ENCODE data around the gene ETV2.
"Not testable (repeated sequence)": the region's sequence is repeated elsewhere in the genome, so short reads cannot be mapped to it uniquely, and the experiment has no call there.

ETV2 gene

GRCh38 chr19:35596366-35596999 lies 45.1 kb upstream of the ETV2 start:
- Histone ChIP-seq H3K4me3 (ENCODE audit: insufficient read depth, low read length, poor library complexity, severe bottlenecking) (no peak overlapping the region), H2AFZ (ENCODE audit: low read depth, low read length, severe bottlenecking) (peak overlapping the region; percentile 47), H3K27me3 (ENCODE audit: low read length) (no peaks in the 10 kb centered on the region), H3K4me2 (ENCODE audit: low read depth, low read length, poor library complexity, severe bottlenecking) (no peak overlapping the region), H3F3A (ENCODE audit: insufficient read depth) (no peaks in the 10 kb centered on the region), H3K9ac (ENCODE audit: low read length) (no peak overlapping the region), H3K27ac (ENCODE audit: low read depth, low read length) (no peak overlapping the region), H3K36me3 (ENCODE audit: low read length) (no peaks in the 10 kb centered on the region), H3K79me2 (ENCODE audit: insufficient read depth, low read length) (no peaks in the 10 kb centered on the region), H3K9me2 (replicated peaks; ENCODE audit: insufficient read depth, low read length) (no peaks in the 10 kb centered on the region), H3K9me3 (ENCODE audit: insufficient read depth, low read length) (no peaks in the 10 kb centered on the region), H4K20me1 (ENCODE audit: low read depth, low read length) (no peaks in the 10 kb centered on the region)
- TF ChIP-seq, protein P1, sequence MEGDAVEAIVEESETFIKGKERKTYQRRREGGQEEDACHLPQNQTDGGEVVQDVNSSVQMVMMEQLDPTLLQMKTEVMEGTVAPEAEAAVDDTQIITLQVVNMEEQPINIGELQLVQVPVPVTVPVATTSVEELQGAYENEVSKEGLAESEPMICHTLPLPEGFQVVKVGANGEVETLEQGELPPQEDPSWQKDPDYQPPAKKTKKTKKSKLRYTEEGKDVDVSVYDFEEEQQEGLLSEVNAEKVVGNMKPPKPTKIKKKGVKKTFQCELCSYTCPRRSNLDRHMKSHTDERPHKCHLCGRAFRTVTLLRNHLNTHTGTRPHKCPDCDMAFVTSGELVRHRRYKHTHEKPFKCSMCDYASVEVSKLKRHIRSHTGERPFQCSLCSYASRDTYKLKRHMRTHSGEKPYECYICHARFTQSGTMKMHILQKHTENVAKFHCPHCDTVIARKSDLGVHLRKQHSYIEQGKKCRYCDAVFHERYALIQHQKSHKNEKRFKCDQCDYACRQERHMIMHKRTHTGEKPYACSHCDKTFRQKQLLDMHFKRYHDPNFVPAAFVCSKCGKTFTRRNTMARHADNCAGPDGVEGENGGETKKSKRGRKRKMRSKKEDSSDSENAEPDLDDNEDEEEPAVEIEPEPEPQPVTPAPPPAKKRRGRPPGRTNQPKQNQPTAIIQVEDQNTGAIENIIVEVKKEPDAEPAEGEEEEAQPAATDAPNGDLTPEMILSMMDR (IDR thresholded peaks at IDR 0.05; ENCODE audit: insufficient read depth, low read length, poor library complexity, severe bottlenecking) = no peak
- no peak for TF ChIP-seq EZH2phosphoT487 (conservative IDR thresholded peaks at IDR 0.05; ENCODE audit: low read length)

- Histone ChIP-seq H3K36me3 (ENCODE audit: low read length) (no peaks in the 10 kb centered on the region), H4K20me1 (ENCODE audit: low read depth, low read length) (no peaks in the 10 kb centered on the region), H3F3A (ENCODE audit: insufficient read depth) (no peaks in the 10 kb centered on the region), H3K27ac (ENCODE audit: low read depth, low read length) (no peak overlapping the region), H3K9me3 (ENCODE audit: insufficient read depth, low read length) (no peaks in the 10 kb centered on the region), H3K4me2 (ENCODE audit: low read depth, low read length, poor library complexity, severe bottlenecking) (no peak overlapping the region), H2AFZ (ENCODE audit: low read depth, low read length, severe bottlenecking) (no peak overlapping the region), H3K9ac (ENCODE audit: low read length) (no peak overlapping the region), H3K4me3 (ENCODE audit: insufficient read depth, low read length, poor library complexity, severe bottlenecking) (no peak overlapping the region), H3K27me3 (ENCODE audit: low read length) (no peaks in the 10 kb centered on the region), H3K9me2 (replicated peaks; ENCODE audit: insufficient read depth, low read length) (no peaks in the 10 kb centered on the region), H3K79me2 (ENCODE audit: insufficient read depth, low read length) (no peaks in the 10 kb centered on the region)
- TF ChIP-seq EZH2phosphoT487 (conservative IDR thresholded peaks at IDR 0.05; ENCODE audit: low read length) = no peak
- TF ChIP-seq, protein P1 (IDR thresholded peaks at IDR 0.05; ENCODE audit: insufficient read depth, low read length, poor library complexity, severe bottlenecking) = no peak
These were observed 39.6 kb upstream of the ETV2 start for GRCh38 chr19:35601971-35602370.

GRCh38 chr19:35604436-35604835 lies 37.1 kb upstream of the ETV2 start:
- H4K20me1 ChIP-seq (ENCODE audit: low read depth, low read length); H2AFZ ChIP-seq (ENCODE audit: low read depth, low read length, severe bottlenecking); H3K79me2 ChIP-seq (ENCODE audit: insufficient read depth, low read length); H3K36me3 ChIP-seq (ENCODE audit: low read length); H3K9ac ChIP-seq (ENCODE audit: low read length); H3K27me3 ChIP-seq (ENCODE audit: low read length); H3K4me3 ChIP-seq (ENCODE audit: insufficient read depth, low read length, poor library complexity, severe bottlenecking); H3K4me2 ChIP-seq (ENCODE audit: low read depth, low read length, poor library complexity, severe bottlenecking); H3F3A ChIP-seq (ENCODE audit: insufficient read depth); H3K9me2 ChIP-seq (replicated peaks; ENCODE audit: insufficient read depth, low read length); H3K9me3 ChIP-seq (ENCODE audit: insufficient read depth, low read length); H3K27ac ChIP-seq (ENCODE audit: low read depth, low read length): not testable (repeated sequence)

DNA sequence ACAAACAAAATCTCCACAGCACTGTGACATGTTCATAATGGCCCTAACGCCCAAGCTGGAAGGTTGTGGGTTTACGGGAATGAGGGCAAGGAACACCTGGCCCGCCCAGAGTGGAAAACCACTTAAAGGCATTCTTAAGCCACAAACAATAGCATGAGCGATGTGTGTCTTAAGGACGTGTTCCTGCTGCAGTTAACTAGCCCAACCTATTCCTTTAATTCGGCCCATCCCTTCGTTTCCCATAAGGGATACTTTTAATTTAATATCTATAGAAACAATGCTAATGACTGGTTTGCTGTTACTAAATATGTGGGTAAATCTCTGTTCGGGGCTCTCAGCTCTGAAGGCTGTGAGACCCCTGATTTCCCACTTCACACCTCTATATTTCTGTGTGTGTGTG lies 34.4 kb upstream of the ETV2 start:
- H2AFZ ChIP-seq (ENCODE audit: low read depth, low read length, severe bottlenecking); H3K79me2 ChIP-seq (ENCODE audit: insufficient read depth, low read length); H3K27me3 ChIP-seq (ENCODE audit: low read length); H3K4me3 ChIP-seq (ENCODE audit: insufficient read depth, low read length, poor library complexity, severe bottlenecking); H3K9me2 ChIP-seq (replicated peaks; ENCODE audit: insufficient read depth, low read length); H3K27ac ChIP-seq (ENCODE audit: low read depth, low read length); H3K9ac ChIP-seq (ENCODE audit: low read length); H3K4me2 ChIP-seq (ENCODE audit: low read depth, low read length, poor library complexity, severe bottlenecking); H3K36me3 ChIP-seq (ENCODE audit: low read length); H3F3A ChIP-seq (ENCODE audit: insufficient read depth); H3K9me3 ChIP-seq (ENCODE audit: insufficient read depth, low read length); H4K20me1 ChIP-seq (ENCODE audit: low read depth, low read length): not testable (repeated sequence)
